GM18867 (cell line): ENCODE data around the gene MT1F.
A peak's percentile ranks its signal among the peaks of the same experiment; 100 is the strongest.

ENCODE experiments used
- ATAC-seq: cut with Tn5 transposase; IDR thresholded peaks from one replicate; pipeline ENCODE4 v1.9.1; 2021; ENCODE audit warnings: mild to moderate bottlenecking, moderate library complexity; ENCODE audit not compliant: unreplicated experiment

Gene MT1F

GRCh38 chr16:56625140-56625942, 32.4 kb upstream of the MT1F start, which contains the start of gene MT1E:
Gene MT1E, plus strand, starts transcription at chr16:56625781. Its CDS starts 71 bp downstream, at chr16:56625852.
- peak; percentile 67 for ATAC-seq

GRCh38 chr16:56625943-56626654, 31.7 kb upstream of the MT1F start:
- ATAC-seq, result peak; percentile 7

- ATAC-seq, result no peak
Observed at GRCh38 chr16:56626685-56627084, 31.1 kb upstream of the MT1F start.

GRCh38 chr16:56628486-56629350, 29.0 kb upstream of the MT1F start:
- ATAC-seq, result no peak

- no peak for ATAC-seq
Observed at GRCh38 chr16:56629531-56629930, 28.2 kb upstream of the MT1F start.

- ATAC-seq, result peak; percentile 78
Observed at GRCh38 chr16:56630134-56630533, 27.6 kb upstream of the MT1F start.

- ATAC-seq, result no peak
Observed at GRCh38 chr16:56631197-56631596, 26.6 kb upstream of the MT1F start.

- ATAC-seq, result no peak
Observed at GRCh38 chr16:56631832-56632155, 26.0 kb upstream of the MT1F start.

- ATAC-seq, result no peak
Observed at GRCh38 chr16:56632156-56632847, 25.5 kb upstream of the MT1F start, which contains the start of gene MT1M. Gene MT1M, plus strand, starts transcription at chr16:56632659. Its CDS starts 73 bp downstream, at chr16:56632732.

- no peak for ATAC-seq
Observed at GRCh38 chr16:56632848-56633365, 24.9 kb upstream of the MT1F start.

GRCh38 chr16:56633535-56633934, 24.2 kb upstream of the MT1F start:
- ATAC-seq, result no peak

- ATAC-seq, result no peak
Observed at GRCh38 chr16:56634715-56635440, 22.9 kb upstream of the MT1F start.

- no peak for ATAC-seq
Observed at GRCh38 chr16:56635441-56635967, 22.3 kb upstream of the MT1F start.

GRCh38 chr16:56636616-56637413, 20.9 kb upstream of the MT1F start:
- no peak for ATAC-seq

GRCh38 chr16:56637814-56638750, 19.7 kb upstream of the MT1F start, which contains the start of gene MT1A:
Gene MT1A, plus strand, starts transcription at chr16:56638666. Its CDS starts 73 bp downstream, at chr16:56638739.
- ATAC-seq, result no peak

GRCh38 chr16:56639045-56639444, 18.7 kb upstream of the MT1F start:
- no peak for ATAC-seq

- ATAC-seq, result no peak
Observed at GRCh38 chr16:56640076-56640475, 17.7 kb upstream of the MT1F start.
